GM19395 (cell line): ENCODE results near the gene TPP1.

Experiments
- ATAC-seq: cut with Tn5 transposase; IDR thresholded peaks from one replicate; pipeline ENCODE4 v1.9.1; 2021; ENCODE audit warnings: mild to moderate bottlenecking, moderate library complexity; ENCODE audit not compliant: unreplicated experiment

The TPP1 gene

GRCh38 chr11:6647836-6648235 is 28.6 kb upstream of the TPP1 start:
- no peak for ATAC-seq

GRCh38 chr11:6646918-6647679 is 27.9 kb upstream of the TPP1 start:
- peak; percentile 96 for ATAC-seq

- ATAC-seq: peak; percentile 29
Measured at GRCh38 chr11:6646576-6646917, 27.3 kb upstream of the TPP1 start.

- ATAC-seq: no peak
Measured at GRCh38 chr11:6646071-6646470, 26.8 kb upstream of the TPP1 start.

DNA sequence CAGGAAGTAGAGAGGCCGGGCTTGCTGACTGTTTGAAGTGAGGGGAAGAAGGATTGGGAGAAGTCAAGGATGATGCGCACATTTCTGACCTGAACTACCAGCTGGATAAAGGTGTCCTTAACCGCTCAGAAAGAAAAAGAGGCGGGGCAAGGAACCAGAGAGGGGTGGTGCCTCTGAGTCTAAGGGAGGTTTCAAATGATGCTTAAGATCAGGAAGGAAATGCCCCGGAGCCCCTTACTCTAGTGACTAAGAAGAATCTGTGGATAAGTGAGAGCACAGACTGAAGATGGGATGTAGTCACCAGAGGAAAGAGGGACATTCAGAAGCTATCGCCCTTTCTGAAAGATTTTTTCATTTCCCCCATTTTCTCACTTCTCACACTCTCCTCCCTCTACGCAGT is 23.7 kb upstream of the TPP1 start:
- ATAC-seq: no peak

DNA sequence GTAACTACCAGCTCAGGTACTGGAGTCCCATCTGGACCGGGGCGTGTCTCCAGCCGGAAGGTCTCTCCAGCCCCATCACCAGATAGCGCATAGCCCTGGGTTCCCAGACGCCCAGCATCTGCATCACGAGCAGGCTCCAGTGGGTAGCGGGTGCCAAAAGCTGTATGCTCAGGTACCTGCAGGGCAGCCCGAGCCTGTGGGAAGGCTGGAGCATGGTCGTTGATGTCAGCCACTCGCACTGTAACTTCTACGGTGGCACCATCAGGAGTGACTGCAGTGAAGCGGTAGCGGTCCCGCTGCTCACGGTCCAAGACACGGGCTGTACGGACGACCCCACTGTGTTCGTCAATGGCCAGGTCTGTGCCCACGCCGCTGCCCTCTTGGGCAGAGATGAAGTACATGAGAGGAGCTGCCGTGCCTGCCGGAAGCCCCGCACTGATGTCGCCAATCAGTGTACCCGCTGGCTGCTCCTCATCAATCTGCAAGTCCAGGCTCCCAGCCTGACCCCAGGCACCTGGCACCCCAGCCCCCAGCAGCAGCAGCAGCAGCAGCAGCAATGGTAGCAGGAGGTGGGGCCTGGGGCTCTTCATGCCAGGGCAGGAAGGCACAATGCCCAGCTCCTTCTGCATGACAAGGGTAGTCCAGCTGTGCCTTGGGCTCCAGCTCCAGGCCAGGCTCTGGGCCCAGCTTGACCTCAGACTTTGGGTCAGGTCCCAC is 21.9 kb upstream of the TPP1 start:
- no peak for ATAC-seq

- no peak for ATAC-seq
Measured at GRCh38 chr11:6640036-6640984, 21.1 kb upstream of the TPP1 start.

GRCh38 chr11:6638429-6638828 is 19.2 kb upstream of the TPP1 start:
- no peak for ATAC-seq

GRCh38 chr11:6637871-6638270 is 18.6 kb upstream of the TPP1 start:
- ATAC-seq: no peak

DNA sequence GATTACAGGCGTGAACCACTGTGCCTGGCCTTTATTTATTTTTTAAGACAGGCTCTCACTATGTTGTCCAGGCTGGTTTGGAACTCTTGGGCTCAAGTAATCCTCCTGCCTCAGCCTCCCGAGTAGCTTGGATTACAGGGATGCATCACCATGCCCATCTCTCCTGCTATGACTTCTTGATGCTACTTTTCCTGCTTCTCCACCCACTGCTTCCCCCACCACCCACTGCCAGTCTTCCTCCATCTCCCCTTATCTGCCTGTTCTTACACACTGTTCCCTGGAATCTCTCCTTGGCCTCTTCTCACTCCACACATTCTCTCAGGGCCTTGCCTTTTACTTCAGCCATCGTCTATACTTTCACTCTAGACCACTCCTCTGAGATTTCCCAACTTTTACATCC is 17.3 kb upstream of the TPP1 start:
- no peak for ATAC-seq

GRCh38 chr11:6635082-6635932 is 16.1 kb upstream of the TPP1 start:
- no peak for ATAC-seq

GRCh38 chr11:6634534-6634933 is 15.3 kb upstream of the TPP1 start:
- ATAC-seq: no peak

- no peak for ATAC-seq
Measured at GRCh38 chr11:6633422-6634408, 14.5 kb upstream of the TPP1 start.

- ATAC-seq: no peak
Measured at GRCh38 chr11:6632116-6633073, 13.2 kb upstream of the TPP1 start.

GRCh38 chr11:6631361-6631890 is 12.2 kb upstream of the TPP1 start:
- no peak for ATAC-seq

DNA sequence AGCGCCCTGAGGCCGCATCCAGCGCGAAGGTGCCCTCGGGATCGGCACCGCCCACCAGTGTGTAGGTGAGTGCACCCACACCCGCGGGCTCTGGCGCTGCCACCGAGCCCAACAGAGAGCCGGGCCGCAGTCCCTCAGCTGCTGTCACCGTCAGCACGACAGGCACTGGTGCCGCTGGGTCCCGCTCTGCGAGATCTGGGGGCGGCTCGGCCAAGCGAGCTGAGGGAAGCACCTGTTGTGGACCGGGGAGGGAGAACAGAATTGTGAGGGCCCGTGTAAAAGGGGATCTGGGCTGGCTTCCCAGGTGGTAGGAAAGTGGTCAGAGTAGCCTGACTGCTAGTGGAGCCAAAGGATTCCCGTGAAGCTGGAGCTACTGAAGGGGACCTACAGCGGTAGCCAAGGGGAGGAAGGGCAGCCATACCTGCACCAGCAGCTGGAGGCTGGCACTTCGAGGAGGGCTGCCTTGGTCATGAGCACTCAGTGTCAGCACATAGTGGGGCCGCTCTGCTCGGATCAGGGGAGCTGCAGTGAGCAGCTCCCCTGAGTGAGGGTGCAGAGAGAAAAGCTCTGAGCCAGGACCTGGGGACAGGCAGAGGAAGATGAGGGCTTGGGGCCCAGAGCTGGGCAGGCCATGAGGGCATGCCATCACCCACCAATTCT is 11.5 kb upstream of the TPP1 start:
- ATAC-seq: no peak

DNA sequence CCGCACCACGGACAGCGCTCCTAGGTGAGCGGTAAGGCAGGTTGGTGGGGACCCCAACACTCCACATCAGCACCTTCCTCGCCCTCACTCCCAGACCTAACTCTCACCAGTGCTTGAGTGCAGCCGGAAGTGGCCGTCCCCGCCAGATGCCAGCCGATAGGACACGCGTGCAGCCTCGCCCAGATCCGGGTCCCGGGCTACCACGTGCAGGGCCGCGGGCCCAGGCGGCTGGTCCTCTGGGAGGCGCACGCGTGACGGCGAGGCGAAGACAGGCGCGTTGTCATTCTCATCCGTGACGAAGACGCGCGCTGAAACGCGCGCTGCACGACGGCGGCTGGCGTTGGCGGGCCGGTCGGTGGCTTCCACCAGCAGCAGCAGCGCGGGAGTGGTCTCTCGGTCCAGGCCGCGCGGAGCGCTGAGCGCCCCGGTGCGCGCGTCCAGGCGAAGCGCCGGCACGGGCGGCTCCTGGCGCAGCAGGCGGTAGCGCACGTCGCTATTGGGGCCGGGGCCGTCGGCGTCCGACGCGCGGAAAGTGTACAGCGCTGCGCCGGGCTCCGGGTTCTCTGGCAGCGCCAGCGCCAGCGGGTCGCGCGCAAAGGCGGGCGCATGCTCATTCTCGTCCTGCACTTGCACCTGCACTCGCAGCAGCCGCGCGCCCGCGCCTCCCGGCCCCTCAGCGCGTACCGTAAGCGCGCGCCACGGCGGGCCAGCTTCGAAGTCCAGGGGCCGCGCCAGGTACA is 10.8 kb upstream of the TPP1 start:
- no peak for ATAC-seq
